HepG2 (cell line): ENCODE data around the gene ZCCHC10. TPM values are rescaled to one million over a fixed set of nuclear protein-coding genes. Genes with fewer than 3 reads are reported as not detected.

ENCODE experiments used
- DRAP1 ChIP-seq: IDR thresholded peaks from 2 replicates; pipeline ENCODE4 v1.6.1; 2016; ENCODE audit warnings: missing genetic modification reagents, missing compliant biosample characterization
- FIP1L1 ChIP-seq: fragments of 200-400 bp; formaldehyde crosslinking; IDR thresholded peaks from 2 replicates; pipeline ENCODE4 v1.6.1; 2018; ENCODE audit warnings: low read depth, mild to moderate bottlenecking, low read length, moderate library complexity, borderline replicate concordance; ENCODE audit not compliant: insufficient read depth
- FOXK2 ChIP-seq: fragments of 450-650 bp; IDR thresholded peaks from 2 replicates; pipeline ENCODE4 v1.6.1; 2016
- MEIS1 ChIP-seq: sonication (generic); formaldehyde crosslinking; IDR thresholded peaks from 2 replicates; pipeline ENCODE4 v1.9.0; 2021; ENCODE audit warnings: mild to moderate bottlenecking, missing genetic modification reagents, moderate library complexity, borderline replicate concordance
- MTA1 ChIP-seq: sonication (generic); formaldehyde crosslinking; IDR thresholded peaks from 2 replicates; pipeline ENCODE4 v1.4.0; 2020; ENCODE audit warnings: missing genetic modification reagents, mild to moderate bottlenecking, borderline replicate concordance
- MTF1 ChIP-seq: sonication (generic); formaldehyde crosslinking; IDR thresholded peaks from 2 replicates; pipeline ENCODE4 v1.5.0; 2020; ENCODE audit warnings: missing genetic modification reagents
- MYPOP ChIP-seq: sonication (generic); formaldehyde crosslinking; IDR thresholded peaks from 2 replicates; pipeline ENCODE4 v1.8.1; 2023; ENCODE audit warnings: mild to moderate bottlenecking, moderate library complexity, missing genetic modification reagents
- PAXIP1 ChIP-seq: sonication (generic); formaldehyde crosslinking; conservative IDR thresholded peaks from 2 replicates; pipeline ENCODE4 v1.4.0; 2020; ENCODE audit warnings: mild to moderate bottlenecking, missing genetic modification reagents, moderate library complexity
- PPARG ChIP-seq: conservative IDR thresholded peaks from 2 replicates; pipeline ENCODE4 v1.6.1; 2016; ENCODE audit warnings: missing biosample characterization, missing genetic modification reagents
- SMYD3 ChIP-seq: sonication (generic); formaldehyde crosslinking; IDR thresholded peaks from 2 replicates; pipeline ENCODE4 v1.8.1; 2023; ENCODE audit warnings: mild to moderate bottlenecking, missing genetic modification reagents
- SNRNP70 ChIP-seq: fragments of 200-400 bp; formaldehyde crosslinking; IDR thresholded peaks from 2 replicates; pipeline ENCODE4 v1.6.1; 2017; ENCODE audit warnings: mild to moderate bottlenecking, low read depth, low read length, moderate library complexity
- ZHX1 ChIP-seq: sonication (generic); formaldehyde crosslinking; IDR thresholded peaks from 2 replicates; pipeline ENCODE4 v1.8.1; 2022; ENCODE audit warnings: low read depth, mild to moderate bottlenecking, missing genetic modification reagents
- ZMYM2 ChIP-seq: sonication (generic); formaldehyde crosslinking; IDR thresholded peaks from 2 replicates; pipeline ENCODE4 v1.8.0; 2022; ENCODE audit warnings: mild to moderate bottlenecking, missing genetic modification reagents
- ZNF552 ChIP-seq: sonication (generic); formaldehyde crosslinking; IDR thresholded peaks from 2 replicates; pipeline ENCODE4 v1.9.0; 2022; ENCODE audit warnings: missing genetic modification reagents, mild to moderate bottlenecking, borderline replicate concordance
- ZNF644 ChIP-seq: IDR thresholded peaks from 2 replicates; pipeline ENCODE4 v1.6.1; 2016; ENCODE audit warnings: low read depth
- ZNF784 ChIP-seq: sonication (generic); formaldehyde crosslinking; IDR thresholded peaks from 2 replicates; pipeline ENCODE4 v1.5.1; 2020; ENCODE audit warnings: missing genetic modification reagents, mild to moderate bottlenecking, borderline replicate concordance
- ZSCAN20 ChIP-seq: sonication (generic); formaldehyde crosslinking; IDR thresholded peaks from 2 replicates; pipeline ENCODE4 v1.4.0; 2020; ENCODE audit warnings: missing genetic modification reagents, mild to moderate bottlenecking, borderline replicate concordance
- ZZZ3 ChIP-seq: sonication (generic); formaldehyde crosslinking; IDR thresholded peaks from 2 replicates; pipeline ENCODE4 v1.4.0; 2020; ENCODE audit warnings: missing genetic modification reagents, mild to moderate bottlenecking, borderline replicate concordance
- polyA plus RNA-seq, 8 experiments: library from polyadenylated mRNA; depleted of rRNA in 3 of 8; stranded (reverse) in 7 of 8; unstranded in 1 of 8; fragments of >200 nt; fragmentation: Illumina TruSeq in 4 of 8; extraction: Trizol in 4 of 8; gene quantifications; 2 replicates each; pipeline versions ENCODE4 v1.2.1 to v1.2.3, GENCODE V29; 2011 to 2016; ENCODE audit warnings: low read depth in 4 of 8, missing spikeins in 1 of 8, mixed read lengths in 1 of 8; ENCODE audit not compliant: insufficient read depth in 1 of 8
- total RNA-seq, 5 experiments: library from RNA; depleted of rRNA; stranded (reverse); fragments of >200 nt; fragmentation: Illumina TruSeq; extraction: Trizol; gene quantifications; 2 replicates each; pipeline ENCODE4 v1.2.3, GENCODE V29; 2016; ENCODE audit warnings: low read depth in 1 of 5

Gene ZCCHC10
- total and polyA plus RNA-seq, 2 of the 13 experiments (the other 11 are each of a cell fraction or from before 2014, with no cell fraction given), result 40.7 to 48.2 TPM

- TF ChIP-seq PAXIP1 (CRISPR knock-in tag) (peak; percentile 78), SNRNP70 (no peak), MTA1 (peak; percentile 76; the same call in 1 of the 2 replicates), FOXK2 (peak; percentile 28; the same call in 1 of the 2 replicates), MYPOP (CRISPR knock-in tag) (peak; percentile 91), DRAP1 (CRISPR knock-in tag) (peak; percentile 90), MTF1 (peak; percentile 44; the same call in 1 of the 2 replicates), ZZZ3 (CRISPR knock-in tag) (peak; percentile 51; the same call in 1 of the 2 replicates), ZMYM2 (CRISPR knock-in tag) (peak; percentile 76), ZNF784 (peak; percentile 79), SMYD3 (CRISPR knock-in tag) (no peak), MEIS1 (CRISPR knock-in tag) (peak; percentile 88), ZNF552 (CRISPR knock-in tag) (peak; percentile 86; the same call in 1 of the 2 replicates), ZHX1 (CRISPR knock-in tag) (peak; percentile 74), PPARG (0 out of 2 replicates have a peak, but pooled peaks have one; percentile 62), ZNF644 (0 out of 2 replicates have a peak, but pooled peaks have one; percentile 5), FIP1L1 (no peak), ZSCAN20 (CRISPR knock-in tag) (no peak; the same call in 1 of the 2 replicates)
Measured at GRCh38 chr5:132963171-132964104, 62.9 kb downstream of the ZCCHC10 start, which contains the start of gene AFF4 (continued).
